K562 (cell line): ENCODE data around the gene LZTS2. TPM values are rescaled to one million over a fixed set of nuclear protein-coding genes. Genes with fewer than 3 reads are reported as not detected.

ENCODE experiments used
- ARID1B ChIP-seq: fragments of 450-650 bp; IDR thresholded peaks from 2 replicates; pipeline ENCODE4 v1.6.1; 2016; ENCODE audit warnings: antibody characterized with exemption, mild to moderate bottlenecking, inconsistent platforms
- BMI1 ChIP-seq: fragments of 150-350 bp; IDR thresholded peaks from 2 replicates; pipeline ENCODE4 v1.6.1; 2014; ENCODE audit warnings: low read length
- BRD4 ChIP-seq: fragments of 200-600 bp; sonication (generic); IDR thresholded peaks from 2 replicates; pipeline ENCODE4 v1.6.1; 2017; ENCODE audit warnings: inconsistent platforms
- CAMTA2 ChIP-seq: fragments of 250-450 bp; sonication (Bioruptor Pico); conservative IDR thresholded peaks from 2 replicates; pipeline ENCODE4 v1.5.1; 2022
- CHD2 ChIP-seq: IDR thresholded peaks from 2 replicates; pipeline ENCODE4 v1.6.1; 2011; ENCODE audit warnings: low read depth, low read length
- CREB1 ChIP-seq, 2 experiments: sonication (generic) in 1 of 2; formaldehyde crosslinking in 1 of 2; IDR thresholded peaks; 2 replicates each; pipeline versions ENCODE4 v1.6.1 to v1.8.0; 2012 to 2022; ENCODE audit warnings: inconsistent platforms in 1 of 2, mild to moderate bottlenecking in 1 of 2, missing genetic modification reagents in 1 of 2, moderate library complexity in 1 of 2
- DACH1 ChIP-seq: fragments of 450-650 bp; IDR thresholded peaks from 2 replicates; pipeline ENCODE4 v1.6.1; 2018; ENCODE audit not compliant: partially characterized antibody
- E2F1 ChIP-seq: sonication (generic); formaldehyde crosslinking; IDR thresholded peaks from 2 replicates; pipeline ENCODE4 v1.8.1; 2023; ENCODE audit warnings: mild to moderate bottlenecking, missing genetic modification reagents, moderate library complexity
- E2F8 ChIP-seq: fragments of 450-650 bp; IDR thresholded peaks from 2 replicates; pipeline ENCODE4 v1.7.1; 2018; ENCODE audit warnings: mild to moderate bottlenecking, low read depth; ENCODE audit not compliant: partially characterized antibody
- ESRRA ChIP-seq: fragments of 450-650 bp; IDR thresholded peaks from 2 replicates; pipeline ENCODE4 v1.6.1; 2014; ENCODE audit warnings: low read depth, mild to moderate bottlenecking, moderate library complexity, borderline replicate concordance
- ETV5 ChIP-seq: sonication (generic); formaldehyde crosslinking; IDR thresholded peaks from 2 replicates; pipeline ENCODE4 v1.4.0; 2020; ENCODE audit warnings: low read depth, mild to moderate bottlenecking, missing genetic modification reagents
- GABPB1 ChIP-seq: sonication (generic); formaldehyde crosslinking; IDR thresholded peaks from 2 replicates; pipeline ENCODE4 v1.8.0; 2022; ENCODE audit warnings: mild to moderate bottlenecking, missing genetic modification reagents
- HCFC1 ChIP-seq: IDR thresholded peaks from 2 replicates; pipeline ENCODE4 v1.6.1; 2012; ENCODE audit warnings: low read depth, low read length, improper control_type of control experiment
- HDAC1 ChIP-seq, 2 experiments: fragments of 450-650 bp; IDR thresholded peaks; 2 replicates each; pipeline ENCODE4 v1.6.1; 2016 to 2017; ENCODE audit warnings: inconsistent platforms in 1 of 2, mild to moderate bottlenecking in 1 of 2, moderate library complexity in 1 of 2
- HMGN3 ChIP-seq: IDR thresholded peaks from 2 replicates; pipeline ENCODE4 v1.6.1; 2011; ENCODE audit warnings: borderline replicate concordance, low read depth, mild to moderate bottlenecking, mixed read lengths, low read length; ENCODE audit not compliant: insufficient read length; ENCODE audit errors: extremely low read depth
- NRF1 ChIP-seq, 2 experiments: fragments of 450-650 bp; IDR thresholded peaks in 1 of 2; conservative IDR thresholded peaks in 1 of 2; 2 replicates each; pipeline ENCODE4 v1.6.1; 2014; ENCODE audit warnings: mild to moderate bottlenecking in 2 of 2
- RBBP5 ChIP-seq: fragments of 200-600 bp; sonication (generic); IDR thresholded peaks from 2 replicates; pipeline ENCODE4 v1.6.1; 2012; ENCODE audit warnings: borderline replicate concordance, mild to moderate bottlenecking, low read length, control low read depth, inconsistent platforms; ENCODE audit not compliant: insufficient read depth, poor library complexity, severe bottlenecking
- SP1 ChIP-seq: sonication (generic); formaldehyde crosslinking; IDR thresholded peaks from 2 replicates; pipeline ENCODE4 v1.8.1; 2022; ENCODE audit warnings: mild to moderate bottlenecking, missing genetic modification reagents
- ZFP1 ChIP-seq: fragments of 450-650 bp; formaldehyde crosslinking; IDR thresholded peaks from 2 replicates; pipeline ENCODE4 v1.4.0; 2020; ENCODE audit warnings: mild to moderate bottlenecking, mixed read lengths
- ZNF217 ChIP-seq: sonication (generic); formaldehyde crosslinking; IDR thresholded peaks from 2 replicates; pipeline ENCODE4 v1.8.0; 2022; ENCODE audit warnings: mild to moderate bottlenecking, missing genetic modification reagents
- ZNF77 ChIP-seq: fragments of 250-450 bp; sonication (Bioruptor Pico); IDR thresholded peaks from 2 replicates; pipeline ENCODE4 v1.5.0; 2020
- polyA plus RNA-seq, 8 experiments: library from polyadenylated mRNA; depleted of rRNA in 4 of 8; stranded (reverse) in 5 of 8; unstranded in 3 of 8; fragments of >200 nt; fragmentation: Nextera tagmentation in 2 of 8; fragmentation: Illumina TruSeq in 1 of 8; extraction: Ambion mirVana in 2 of 8; extraction: Trizol in 1 of 8; gene quantifications; 2 replicates each; pipeline versions ENCODE4 v1.2.1 to v1.2.3, GENCODE V29; 2011 to 2014; ENCODE audit warnings: inconsistent platforms in 1 of 8, missing spikeins in 1 of 8
- total RNA-seq, 7 experiments: library from RNA; depleted of rRNA in 6 of 7; stranded (reverse); fragments of >200 nt in 6 of 7; fragmentation: Illumina TruSeq in 2 of 7; extraction: Trizol in 2 of 7; gene quantifications; 2 replicates each; pipeline versions ENCODE4 v1.2.1 to v1.2.3, GENCODE V29; 2011 to 2021; ENCODE audit warnings: low replicate concordance in 1 of 7
- TF ChIP-seq, protein P1 (sequence below): fragments of 200-800 bp; sonication (Bioruptor generic); IDR thresholded peaks from 2 replicates; pipeline ENCODE4 v1.6.1; 2017; ENCODE audit warnings: missing genetic modification characterization, missing compliant biosample characterization

LZTS2 gene
- total and polyA plus RNA-seq, 9 of the 15 experiments (the other 6 are each of a cell fraction or from before 2014, with no cell fraction given), result 0.23 to 42.5 (median 14.7) TPM

DNA sequence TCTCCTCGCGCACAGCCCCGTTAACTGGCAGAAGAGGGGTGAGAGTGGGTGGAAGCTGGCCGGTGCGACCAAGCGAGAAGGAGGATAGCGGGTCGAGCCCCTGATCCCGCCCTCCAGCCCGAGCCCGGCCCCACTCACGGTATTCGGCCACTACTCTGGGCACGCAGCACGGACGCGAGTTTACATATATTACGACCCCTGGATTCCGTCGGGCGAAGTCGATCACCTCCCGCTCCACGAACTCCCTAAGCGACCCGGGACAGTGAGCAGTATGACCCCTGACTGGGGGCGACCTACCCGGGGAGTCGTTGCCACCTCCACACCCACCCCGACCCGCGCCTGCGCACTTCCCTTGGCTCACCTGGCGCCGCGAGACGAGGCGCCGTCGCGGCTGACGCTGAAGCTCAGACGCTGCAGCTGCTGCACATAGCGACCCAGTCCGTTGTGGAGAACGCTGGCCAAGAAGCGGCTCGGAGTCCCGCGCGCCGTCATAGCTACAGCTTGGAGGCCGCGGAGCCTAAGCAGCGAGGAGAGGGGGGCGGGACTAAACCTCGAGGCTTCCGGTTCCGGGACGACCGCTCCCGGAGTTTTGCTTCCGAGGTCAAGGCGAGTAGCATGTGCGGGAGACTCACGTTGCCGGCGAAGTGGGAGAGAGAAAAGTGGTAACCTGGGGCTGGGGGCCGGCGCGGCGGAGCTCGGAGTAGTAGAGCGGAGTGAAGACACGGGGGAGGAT, 12.5 kb upstream of the LZTS2 start, which contains the start of the genes MRPL43 and TWNK (continued):
- no peak for TF ChIP-seq E2F1 (CRISPR knock-in tag)
- peak; percentile 54 for TF ChIP-seq SP1 (CRISPR knock-in tag)
- peak; percentile 90 for TF ChIP-seq RBBP5
- 0 out of 2 replicates have a peak, but pooled peaks have one; percentile 35 for TF ChIP-seq ESRRA
- peak in 1 of 2 experiments; percentile 99; a peak in 2 of 4 replicates for TF ChIP-seq HDAC1 (IDR thresholded peaks at IDR 0.05)
- peak; percentile 85 for TF ChIP-seq E2F8
- TF ChIP-seq HCFC1, result peak; percentile 72
- TF ChIP-seq NRF1 (conservative IDR thresholded peaks at IDR 0.05 in 1 of 2, IDR thresholded peaks at IDR 0.05 in 1 of 2), result peak; percentile 92 to 93
- TF ChIP-seq DACH1, result no peak
- peak; percentile 70; the same call in 1 of the 2 replicates for TF ChIP-seq BRD4
- peak; percentile 44 for TF ChIP-seq HMGN3
- no peak for TF ChIP-seq ZNF217
- TF ChIP-seq CAMTA2 (CRISPR knock-in tag), result no peak
- TF ChIP-seq CREB1 (IDR thresholded peaks at IDR 0.05), result 0 out of 2 replicates have a peak, but pooled peaks have one; percentile 47
- no peak; the same call in 1 of the 2 replicates for TF ChIP-seq CREB1 (CRISPR knock-in tag; IDR thresholded peaks at IDR 0.05)
- TF ChIP-seq GABPB1, result peak; percentile 99
- no peak for TF ChIP-seq ZNF77
- TF ChIP-seq, protein P1, sequence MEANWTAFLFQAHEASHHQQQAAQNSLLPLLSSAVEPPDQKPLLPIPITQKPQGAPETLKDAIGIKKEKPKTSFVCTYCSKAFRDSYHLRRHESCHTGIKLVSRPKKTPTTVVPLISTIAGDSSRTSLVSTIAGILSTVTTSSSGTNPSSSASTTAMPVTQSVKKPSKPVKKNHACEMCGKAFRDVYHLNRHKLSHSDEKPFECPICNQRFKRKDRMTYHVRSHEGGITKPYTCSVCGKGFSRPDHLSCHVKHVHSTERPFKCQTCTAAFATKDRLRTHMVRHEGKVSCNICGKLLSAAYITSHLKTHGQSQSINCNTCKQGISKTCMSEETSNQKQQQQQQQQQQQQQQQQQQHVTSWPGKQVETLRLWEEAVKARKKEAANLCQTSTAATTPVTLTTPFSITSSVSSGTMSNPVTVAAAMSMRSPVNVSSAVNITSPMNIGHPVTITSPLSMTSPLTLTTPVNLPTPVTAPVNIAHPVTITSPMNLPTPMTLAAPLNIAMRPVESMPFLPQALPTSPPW, result peak; percentile 39; the same call in 1 of the 2 replicates
- TF ChIP-seq BMI1, result no peak
- no peak for TF ChIP-seq ZFP1 (CRISPR knock-in tag)
- 0 out of 2 replicates have a peak, but pooled peaks have one; percentile 26 for TF ChIP-seq ETV5 (CRISPR knock-in tag)
- 0 out of 2 replicates have a peak, but pooled peaks have one; percentile 6 for TF ChIP-seq ARID1B
- peak; percentile 54 for TF ChIP-seq CHD2
